Left colon (tissue), 2 donors: Measurements from ENCODE around the gene C2CD2. TPM values are rescaled to one million over a fixed set of nuclear protein-coding genes. Genes with fewer than 3 reads are reported as not detected.

Experiments
- ATAC-seq: fragments of 200-7000 bp; cut with Tn5 transposase; one replicate; pipeline ENCODE4 v1.9.1; 2020; ENCODE audit warnings: mild to moderate bottlenecking, moderate library complexity
- DNase-seq, 2 donors: peaks; one replicate each; pipeline ENCODE4 v3.0.0-alpha.2; 2020
- intact Hi-C, 2 donors: fragments of 100-400 bp; cut with DNase I in 1 of 2; cut with micrococcal nuclease in 1 of 2; formaldehyde crosslinking; loops; one replicate each; pipeline versions ENCODE4 v1.11.2 to v1.14.0; 2022; cut with DNase I, micrococcal nuclease
- total RNA-seq, 2 donors: library from RNA; stranded (reverse); fragmentation: NEBNext Ultra II Directional; extraction: Animal tissue kit (Norgen Biotek cat#: 25700); gene quantifications; one replicate each; pipeline ENCODE4 v1.2.1, GENCODE V29; 2021
- donor health status: DM: no; HTN: no; CAD: no.
- donor health status: DM: yes; HTN: yes; CAD: no.

C2CD2 gene
- total RNA-seq, 2 donors from 2014 or later: 13.5 to 17.7 TPM

- DNase-seq: no peak
- no peak for ATAC-seq
- intact Hi-C loops: no loop called here
Measured at GRCh38 chr21:41900401-41900800, 53.4 kb downstream of the C2CD2 start.

GRCh38 chr21:41899426-41900202 is 54.2 kb downstream of the C2CD2 start:
- intact Hi-C loops: no loop called here
- no peak for DNase-seq

GRCh38 chr21:41898998-41899397 is 54.8 kb downstream of the C2CD2 start:
- intact Hi-C loops: no loop called here
- DNase-seq (no peak), ATAC-seq (no peak)

More at GRCh38 chr21:41899426-41900202, 54.2 kb downstream of the C2CD2 start:
- ATAC-seq: no peak

- intact Hi-C loops: no loop called here
- DNase-seq: no peak
- ATAC-seq: no peak
Measured at GRCh38 chr21:41897700-41898099, 56.1 kb downstream of the C2CD2 start.

GRCh38 chr21:41897047-41897669 is 56.7 kb downstream of the C2CD2 start:
- ATAC-seq (no peak), DNase-seq (no peak)
- intact Hi-C loops: no loop called here

- ATAC-seq: no peak
- intact Hi-C loops: no loop called here
- peak in 1 of 2 donors; percentile 32 for DNase-seq
Measured at GRCh38 chr21:41895643-41896493, 58.0 kb downstream of the C2CD2 start.

- no peak for ATAC-seq
- DNase-seq: no peak
- intact Hi-C loops: no loop called here
Measured at GRCh38 chr21:41894922-41895557, 58.8 kb downstream of the C2CD2 start.

GRCh38 chr21:41894511-41894910 is 59.3 kb downstream of the C2CD2 start:
- ATAC-seq: no peak
- DNase-seq: no peak
- intact Hi-C loops: no loop called here

GRCh38 chr21:41892726-41893125 is 61.1 kb downstream of the C2CD2 start:
- no peak for DNase-seq
- intact Hi-C loops: no loop called here
- ATAC-seq: no peak

GRCh38 chr21:41891132-41891531 is 62.7 kb downstream of the C2CD2 start:
- ATAC-seq: no peak
- intact Hi-C loops: no loop called here
- DNase-seq: no peak

- intact Hi-C loops: no loop called here
- DNase-seq (no peak), ATAC-seq (no peak)
Measured at GRCh38 chr21:41890355-41890754, 63.5 kb downstream of the C2CD2 start.

GRCh38 chr21:41888749-41889376 is 65.0 kb downstream of the C2CD2 start:
- intact Hi-C loops: no loop called here
- DNase-seq: no peak
- no peak for ATAC-seq

GRCh38 chr21:41887667-41888066 is 66.2 kb downstream of the C2CD2 start:
- DNase-seq (no peak), ATAC-seq (no peak)
- intact Hi-C loops: no loop called here

GRCh38 chr21:41886328-41886727 is 67.5 kb downstream of the C2CD2 start:
- DNase-seq: no peak
- intact Hi-C loops: no loop called here
- no peak for ATAC-seq

GRCh38 chr21:41885341-41886024 is 68.3 kb downstream of the C2CD2 start:
- intact Hi-C loops: no loop called here
- no peak for ATAC-seq

GRCh38 chr21:41884501-41885030 is 69.3 kb downstream of the C2CD2 start:
- intact Hi-C loops: no loop called here
- no peak for ATAC-seq
- no peak for DNase-seq

More at GRCh38 chr21:41885341-41886024, 68.3 kb downstream of the C2CD2 start:
- DNase-seq: no peak

GRCh38 chr21:41883582-41883981 is 70.2 kb downstream of the C2CD2 start:
- ATAC-seq (no peak), DNase-seq (no peak)
- intact Hi-C loops: no loop called here

GRCh38 chr21:41881051-41881450 is 72.8 kb downstream of the C2CD2 start:
- DNase-seq: no peak
- intact Hi-C loops: no loop called here
- ATAC-seq: no peak
